SKM-1 treated with dmso at 0.1 percent for 144 hours (cell line): ENCODE results near the gene GJA9.
"Not testable (repeated sequence)": the region's sequence is repeated elsewhere in the genome, so short reads cannot be mapped to it uniquely, and the experiment has no call there.

Source experiments
- DNase-seq: peaks from one replicate; lab custom pipeline; 2025; ENCODE audit not compliant: unreplicated experiment; lab: John Stamatoyannopoulos, UW

Gene GJA9

DNA sequence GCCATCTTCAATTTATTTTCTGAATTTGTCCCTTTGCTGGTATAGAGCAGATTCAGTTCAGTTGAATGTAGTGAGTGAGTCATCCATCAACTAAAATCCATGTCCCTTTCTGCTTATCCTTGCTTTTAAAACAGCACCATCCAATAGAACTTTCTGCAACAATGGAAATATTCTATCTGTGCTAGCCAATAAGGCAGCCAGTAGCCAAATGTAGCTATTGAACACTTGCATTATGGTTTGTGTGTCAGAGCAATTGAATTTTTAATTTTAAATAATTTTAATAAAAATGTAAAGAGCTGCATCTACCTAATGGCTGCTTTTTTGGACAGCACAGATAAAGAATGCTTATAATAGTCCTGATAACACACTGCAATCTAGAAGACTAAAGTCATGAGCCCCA, at the start of gene GJA9:
TSS of gene GJA9 (minus strand) at position 101 of the 400 bp plus-strand sequence. CDS start 5,489 bp downstream, outside the sequence.
- DNase-seq, result no peak

DNA sequence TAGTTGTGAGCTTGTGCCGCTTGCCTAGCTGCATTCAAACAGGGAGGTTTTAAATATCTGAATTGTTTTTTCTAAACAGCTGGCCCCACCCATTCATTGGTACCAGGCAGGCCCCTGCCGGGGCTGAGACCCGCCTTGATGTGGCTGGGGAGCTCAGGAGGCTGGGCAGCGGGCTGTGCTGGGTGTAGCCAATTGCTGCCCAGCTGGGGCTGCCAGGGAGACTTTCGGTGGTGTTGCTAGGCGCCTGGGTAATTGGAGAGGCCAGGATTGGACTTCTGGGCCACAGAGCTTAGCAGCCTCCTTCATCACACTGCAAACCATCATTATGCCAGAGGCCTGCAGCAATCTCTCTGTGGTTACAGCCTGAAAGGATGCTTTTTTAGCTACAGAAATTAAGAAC, 48.1 kb upstream of the GJA9 start:
- no peak for DNase-seq

DNA sequence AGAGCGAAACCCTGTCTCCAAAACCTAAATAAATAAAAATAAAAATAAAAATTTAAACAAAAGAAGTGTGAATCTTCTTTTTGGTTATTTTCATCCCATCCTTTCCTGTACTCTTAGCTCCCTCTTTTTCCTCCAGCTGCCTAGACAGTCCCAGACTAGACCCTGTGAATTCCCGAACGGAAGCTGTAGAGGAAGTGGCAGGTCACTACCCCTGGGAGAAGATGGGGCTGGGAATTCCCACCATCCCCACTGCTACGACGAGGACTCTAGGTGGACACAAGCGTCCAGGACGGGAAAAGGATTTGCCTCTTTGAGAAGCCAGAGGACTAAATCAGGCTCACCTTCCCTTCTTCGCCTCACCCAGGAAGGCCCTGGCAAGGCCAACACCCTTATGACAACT, 47.7 kb upstream of the GJA9 start:
- DNase-seq, result no peak

DNA sequence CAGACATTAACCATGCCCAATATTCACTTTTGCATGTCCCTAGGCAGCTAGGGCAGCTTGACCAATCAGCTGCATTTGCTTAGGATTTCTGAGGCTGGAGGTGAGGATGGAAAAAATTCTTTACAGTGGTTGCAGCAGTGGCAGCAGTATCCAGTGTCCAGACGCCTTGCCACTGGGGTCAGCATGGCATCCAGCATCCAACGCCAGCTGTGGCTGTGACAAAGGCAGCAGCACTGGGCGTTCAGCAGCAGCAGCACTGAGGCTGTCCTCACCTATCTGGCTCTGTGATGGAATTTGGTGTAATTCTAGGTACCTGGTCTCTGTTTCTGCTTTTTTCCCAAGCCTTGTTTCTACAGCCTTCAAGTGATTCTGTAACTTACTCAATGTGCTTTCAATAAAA, 44.7 kb upstream of the GJA9 start:
- DNase-seq, result no peak

DNA sequence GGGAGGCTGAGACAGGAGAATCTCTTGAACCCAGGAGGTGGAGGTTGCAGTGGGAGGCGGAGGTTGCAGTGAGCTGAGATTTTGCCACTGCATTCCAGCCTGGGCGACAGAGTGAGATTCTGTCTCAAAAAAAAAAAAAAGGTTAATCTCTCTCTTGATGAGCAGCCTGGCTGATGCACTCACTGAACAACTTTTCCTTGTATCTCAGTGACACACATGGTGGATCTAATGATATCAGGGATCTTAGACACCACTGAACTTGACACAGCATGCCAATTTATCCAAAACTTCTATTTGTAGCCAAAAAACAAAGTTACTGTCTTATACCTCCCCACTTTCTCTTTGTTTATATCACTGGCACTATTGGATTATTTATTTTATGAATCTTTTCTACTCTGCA, 44.0 kb upstream of the GJA9 start:
- DNase-seq, result no peak

DNA sequence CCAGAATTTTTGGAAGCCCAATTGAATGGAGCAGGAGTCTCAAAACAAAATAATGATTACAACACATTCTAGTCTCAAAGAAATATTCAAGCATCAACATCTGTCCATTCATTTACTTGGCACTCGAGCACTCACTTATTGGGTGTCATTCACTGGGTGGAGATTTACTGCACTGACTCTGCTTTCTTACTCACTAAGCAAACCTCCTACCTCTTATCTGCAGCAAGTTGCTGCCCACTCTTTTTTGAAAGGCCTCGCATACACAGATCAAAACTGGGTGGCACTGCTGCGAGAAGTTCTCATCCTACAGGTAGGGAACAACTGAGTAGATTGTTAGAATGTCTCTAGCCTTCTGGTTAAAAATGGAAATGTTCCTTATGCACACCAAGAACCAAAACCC, 42.2 kb upstream of the GJA9 start:
- no peak for DNase-seq

DNA sequence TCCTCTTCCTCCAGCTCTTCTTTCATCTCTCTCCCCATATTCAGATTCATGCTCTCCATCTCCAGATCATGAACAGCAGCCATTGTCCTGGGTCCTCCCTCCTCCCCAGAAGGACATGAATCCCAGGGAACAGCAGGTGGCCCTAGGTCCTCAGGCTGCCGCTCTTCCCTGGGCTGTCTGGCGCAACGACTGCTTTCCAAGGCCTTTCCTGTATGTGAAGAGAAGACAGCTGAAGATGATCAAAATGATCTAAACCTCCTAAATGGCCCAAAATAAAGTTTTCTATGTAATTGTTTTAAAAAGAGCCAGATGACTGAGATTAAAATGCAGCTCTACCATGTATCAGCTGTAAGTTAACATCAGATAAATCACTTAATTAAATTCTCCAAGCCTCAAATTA, 37.7 kb upstream of the GJA9 start:
- no peak for DNase-seq

DNA sequence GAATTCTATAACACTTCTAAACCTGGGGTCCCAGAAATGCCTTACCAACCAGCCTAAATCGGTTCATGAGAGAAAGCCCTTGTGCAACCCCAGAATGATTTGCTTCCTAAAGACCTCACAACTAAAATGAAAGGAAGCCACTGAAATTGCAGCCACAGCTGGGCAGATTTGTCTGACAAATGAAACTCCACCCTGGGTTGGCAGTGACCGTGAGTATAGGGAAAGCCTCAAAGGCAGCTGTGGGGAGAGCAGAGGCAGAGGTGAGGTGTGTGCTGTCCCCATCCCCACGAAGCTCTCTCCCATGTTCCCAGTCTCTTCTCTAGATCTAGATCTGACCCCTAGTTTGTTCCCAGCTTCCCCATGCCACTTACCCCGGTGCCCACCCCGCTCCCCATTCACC, 37.2 kb upstream of the GJA9 start:
- no peak for DNase-seq

DNA sequence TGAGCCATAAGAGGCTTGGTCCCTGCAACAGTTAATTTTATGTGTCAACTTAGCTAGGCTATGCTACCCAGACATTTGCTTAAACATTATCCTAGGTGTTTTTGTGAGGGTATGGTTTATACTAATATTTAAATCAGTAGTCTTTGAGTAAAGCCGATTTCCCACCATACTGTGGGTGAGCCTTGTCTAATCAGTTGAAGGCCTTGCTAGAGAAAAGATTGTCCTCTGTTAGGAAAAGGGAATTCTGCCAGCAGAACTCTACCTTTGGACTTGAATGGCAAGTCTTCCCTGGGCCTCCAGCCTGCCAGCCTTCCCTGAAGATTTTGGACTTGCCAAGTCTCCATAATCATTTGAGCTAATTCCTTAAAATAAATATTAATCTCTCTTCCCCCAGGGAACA, 36.4 kb upstream of the GJA9 start:
- no peak for DNase-seq

DNA sequence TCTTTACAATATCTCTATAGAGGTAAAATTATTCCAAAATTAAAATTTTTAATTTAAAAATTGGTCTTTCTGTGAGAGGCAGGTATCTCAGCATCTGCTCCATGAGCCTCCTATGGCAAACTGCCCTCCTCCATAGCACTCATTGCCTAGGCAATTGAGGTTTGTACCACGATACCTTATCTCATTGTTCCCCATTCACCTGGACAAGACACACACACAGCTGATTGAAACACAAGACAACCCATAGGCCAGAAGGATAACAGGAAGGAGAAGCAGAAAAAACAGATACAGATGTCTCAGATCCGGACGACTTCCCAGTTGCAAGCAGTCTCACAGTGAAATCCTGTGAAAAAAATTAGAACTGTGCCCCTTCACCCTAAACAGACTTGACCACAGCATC, 36.0 kb upstream of the GJA9 start:
- DNase-seq, result no peak

DNA sequence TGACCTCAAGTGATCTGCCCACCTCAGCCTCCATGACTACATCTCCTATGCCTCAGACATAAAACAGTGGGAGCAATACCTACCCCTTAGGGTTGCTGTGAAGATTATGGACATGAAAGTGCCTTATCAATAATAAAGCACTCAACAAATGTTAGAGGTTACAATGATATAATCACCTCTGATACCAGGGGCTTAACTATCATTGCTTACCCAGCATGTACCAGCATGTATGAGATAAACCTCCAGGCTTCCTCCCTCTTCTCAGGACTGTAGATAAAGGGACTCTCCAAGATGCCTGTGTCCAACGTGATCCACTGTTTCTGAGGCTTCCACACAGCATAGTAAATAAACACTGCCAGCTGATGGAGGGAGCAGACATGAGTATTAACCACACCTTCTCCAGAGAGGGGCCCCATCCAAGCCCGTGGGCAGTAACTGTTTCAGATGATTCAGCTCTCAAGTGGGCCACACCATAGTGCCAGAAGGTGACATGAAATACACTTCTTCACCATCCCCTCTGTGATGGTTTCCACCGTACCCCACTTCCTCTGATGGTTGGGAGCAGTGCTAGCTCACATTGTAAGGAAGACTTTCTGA, 34.1 kb upstream of the GJA9 start:
- DNase-seq, result no peak

DNA sequence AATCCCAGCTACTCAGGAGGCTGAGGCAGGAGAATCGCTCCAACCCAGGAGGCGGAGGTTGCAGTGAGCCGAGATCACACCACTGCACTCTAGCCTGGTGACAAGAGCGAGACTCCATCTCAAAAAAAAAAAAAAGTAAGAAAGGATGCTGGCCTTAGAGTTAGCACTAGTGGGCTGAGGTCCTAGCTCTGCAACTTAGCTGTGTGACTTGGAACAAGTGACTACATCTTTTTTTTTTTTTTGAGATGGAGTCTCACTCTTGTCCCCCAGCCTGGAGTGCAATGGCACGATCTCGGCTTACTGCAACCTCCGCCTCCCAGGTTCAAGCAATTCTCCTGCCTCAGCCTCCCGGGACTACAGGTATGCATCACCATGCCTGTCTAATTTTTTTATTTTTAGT, 33.5 kb upstream of the GJA9 start:
- DNase-seq, result not testable (repeated sequence)

DNA sequence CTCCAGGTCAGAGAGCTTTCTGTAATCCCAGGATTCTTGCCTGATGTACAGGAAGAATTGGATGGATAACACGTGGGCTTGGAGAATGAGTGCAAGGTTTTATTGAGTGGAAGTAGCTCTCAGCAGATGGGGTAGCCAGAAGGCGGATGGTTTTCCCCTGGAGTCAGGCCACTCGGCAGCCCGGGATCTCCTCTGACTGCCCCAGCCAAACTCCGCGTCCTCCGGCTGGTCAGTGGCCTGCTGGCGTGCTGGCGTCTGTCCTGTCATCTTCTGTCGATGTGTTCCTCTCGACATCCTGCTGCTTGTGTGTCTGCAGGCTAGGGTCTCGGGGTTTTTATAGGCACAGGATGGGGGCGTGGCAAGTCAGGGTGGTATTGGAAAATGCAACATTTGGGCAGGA, 27.4 kb upstream of the GJA9 start:
- DNase-seq, result no peak

DNA sequence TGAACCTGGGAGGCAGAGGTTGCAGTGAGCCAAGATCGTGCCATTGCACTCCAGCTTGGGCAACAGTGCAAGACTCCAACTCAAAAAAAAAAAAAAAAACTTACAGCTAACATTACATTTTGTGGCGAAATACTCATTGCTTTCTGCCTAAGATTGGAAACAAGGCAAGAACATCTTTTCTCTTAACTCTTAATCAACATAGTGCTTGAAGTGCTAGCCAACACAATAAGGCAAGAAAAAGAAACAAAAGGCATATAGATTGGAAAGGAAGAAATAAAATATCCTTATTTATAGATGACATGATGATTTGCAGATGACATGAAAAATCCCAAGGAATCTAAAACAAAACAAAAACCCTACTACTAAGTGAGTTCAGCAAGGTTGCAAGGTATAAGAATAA, 24.6 kb upstream of the GJA9 start:
- DNase-seq, result no peak

DNA sequence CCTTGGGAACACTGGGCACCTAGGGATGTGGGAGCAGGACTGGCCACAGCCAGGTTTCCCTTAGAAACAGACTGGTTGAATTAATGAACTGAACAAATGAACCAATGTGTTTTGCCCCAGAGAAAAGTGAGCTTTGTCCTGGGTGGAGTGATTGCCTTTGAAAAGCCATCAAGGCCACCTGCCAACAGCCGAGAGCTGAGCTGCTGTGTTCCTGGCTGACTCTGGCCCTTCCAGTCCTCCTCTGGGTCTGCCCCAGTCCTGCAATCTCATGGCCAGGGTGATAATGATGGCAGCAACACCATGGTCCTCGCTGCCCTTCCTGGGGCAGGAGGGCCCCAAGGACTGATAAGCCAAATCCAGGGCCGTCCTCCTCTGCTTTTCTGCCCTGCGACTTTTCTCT, 18.2 kb upstream of the GJA9 start:
- no peak for DNase-seq

DNA sequence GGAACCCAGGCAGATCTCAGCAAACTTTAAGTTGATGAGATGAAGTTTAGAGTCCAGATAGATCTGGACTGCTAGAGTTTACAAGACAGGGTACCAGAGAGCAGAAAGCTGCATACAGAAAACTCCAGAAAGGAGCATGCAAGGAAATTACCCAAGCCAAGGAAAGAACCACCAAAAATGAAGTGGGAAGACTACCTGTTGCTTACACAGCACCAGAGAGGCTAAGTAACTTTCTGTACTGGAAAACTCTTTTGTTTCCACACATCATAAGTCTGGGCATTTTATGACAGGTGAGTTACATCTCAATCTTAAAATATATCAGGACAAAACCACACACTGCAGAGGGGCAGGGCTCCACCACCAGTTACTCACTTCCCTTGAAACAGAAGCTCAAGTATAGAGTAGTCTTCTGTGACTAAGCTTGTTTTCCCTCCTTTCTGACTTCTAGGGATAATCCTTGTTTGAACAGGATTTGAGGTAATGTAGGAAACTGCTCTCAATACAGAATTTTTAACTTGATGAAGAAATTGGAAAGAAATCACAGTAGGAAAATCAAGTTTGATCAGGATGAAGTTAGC, 17.4 kb upstream of the GJA9 start:
- no peak for DNase-seq

DNA sequence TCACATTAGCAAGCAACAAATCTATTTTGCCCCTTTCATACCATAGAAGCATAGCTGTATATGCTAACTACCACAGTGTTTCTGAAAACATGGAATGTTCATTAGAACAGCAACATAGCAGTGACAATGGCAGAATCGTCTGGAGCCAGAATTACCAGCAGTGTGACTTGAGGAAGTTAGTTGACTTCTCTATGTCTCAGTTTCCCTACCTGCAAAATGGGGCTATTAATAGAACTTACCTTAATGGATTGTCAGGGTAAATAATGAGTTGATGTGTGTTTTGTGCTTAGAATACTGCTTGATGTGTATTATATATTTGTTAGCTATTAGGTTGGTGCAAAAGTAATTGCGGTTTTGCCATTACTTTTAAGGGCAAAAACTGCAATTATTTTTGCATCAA, 14.8 kb upstream of the GJA9 start:
- DNase-seq, result no peak

DNA sequence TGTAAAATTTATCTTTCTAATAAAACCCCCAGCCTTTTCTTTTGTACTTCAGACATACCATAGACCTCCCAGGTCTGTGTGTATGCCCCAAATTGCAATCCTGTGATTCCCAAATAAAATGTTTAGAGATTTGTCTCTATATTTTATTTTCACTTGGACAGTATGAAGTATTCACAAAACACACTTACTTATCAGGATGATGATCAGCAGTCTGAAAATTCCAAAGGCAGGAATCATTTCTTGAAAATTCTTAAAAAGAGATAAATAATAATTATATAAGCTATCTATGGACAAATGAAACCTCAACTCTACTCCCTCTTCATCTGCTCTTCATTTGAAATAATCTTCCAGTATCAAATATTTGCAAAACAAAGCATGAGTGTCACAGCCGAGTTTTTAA, 11.6 kb upstream of the GJA9 start:
- DNase-seq, result no peak

DNA sequence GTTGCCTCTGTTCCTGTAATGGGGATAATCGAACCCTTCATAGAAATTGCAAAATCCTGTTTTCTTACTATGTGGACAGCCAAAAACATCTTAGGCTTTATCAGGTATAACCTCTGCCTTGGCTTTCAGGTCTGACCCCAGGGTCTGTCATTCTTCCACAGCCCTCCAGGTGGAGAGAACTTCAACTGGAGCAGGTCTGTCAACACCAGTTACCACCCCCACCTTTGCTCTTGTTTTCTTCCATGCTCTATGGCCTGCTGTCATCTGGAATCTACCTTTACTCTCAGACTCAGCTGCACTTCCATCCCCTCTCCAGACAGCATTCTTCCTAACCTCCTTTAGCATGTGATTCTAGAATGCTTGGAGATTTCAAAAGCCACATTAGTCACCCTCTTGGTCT, 10.4 kb upstream of the GJA9 start:
- DNase-seq, result no peak

DNA sequence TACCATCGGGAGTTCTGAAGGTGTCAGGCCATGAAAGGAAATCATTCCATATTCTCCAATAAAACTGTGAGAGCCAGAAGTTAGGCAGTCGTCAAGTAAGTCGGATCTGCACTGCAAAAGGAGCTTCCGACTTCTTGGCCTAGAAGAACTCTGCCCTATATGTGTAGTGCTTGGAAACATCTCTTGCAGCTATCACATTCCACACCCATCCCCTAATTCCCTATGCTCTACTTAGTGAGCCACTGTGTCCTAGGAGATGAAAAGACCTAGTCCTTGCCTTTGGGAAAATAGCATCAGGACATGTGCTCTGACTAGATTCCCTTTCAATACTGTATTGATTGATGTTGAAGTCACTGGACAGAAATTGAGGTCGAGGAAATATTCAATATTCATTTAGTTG, 8.2 kb upstream of the GJA9 start:
- DNase-seq, result no peak

DNA sequence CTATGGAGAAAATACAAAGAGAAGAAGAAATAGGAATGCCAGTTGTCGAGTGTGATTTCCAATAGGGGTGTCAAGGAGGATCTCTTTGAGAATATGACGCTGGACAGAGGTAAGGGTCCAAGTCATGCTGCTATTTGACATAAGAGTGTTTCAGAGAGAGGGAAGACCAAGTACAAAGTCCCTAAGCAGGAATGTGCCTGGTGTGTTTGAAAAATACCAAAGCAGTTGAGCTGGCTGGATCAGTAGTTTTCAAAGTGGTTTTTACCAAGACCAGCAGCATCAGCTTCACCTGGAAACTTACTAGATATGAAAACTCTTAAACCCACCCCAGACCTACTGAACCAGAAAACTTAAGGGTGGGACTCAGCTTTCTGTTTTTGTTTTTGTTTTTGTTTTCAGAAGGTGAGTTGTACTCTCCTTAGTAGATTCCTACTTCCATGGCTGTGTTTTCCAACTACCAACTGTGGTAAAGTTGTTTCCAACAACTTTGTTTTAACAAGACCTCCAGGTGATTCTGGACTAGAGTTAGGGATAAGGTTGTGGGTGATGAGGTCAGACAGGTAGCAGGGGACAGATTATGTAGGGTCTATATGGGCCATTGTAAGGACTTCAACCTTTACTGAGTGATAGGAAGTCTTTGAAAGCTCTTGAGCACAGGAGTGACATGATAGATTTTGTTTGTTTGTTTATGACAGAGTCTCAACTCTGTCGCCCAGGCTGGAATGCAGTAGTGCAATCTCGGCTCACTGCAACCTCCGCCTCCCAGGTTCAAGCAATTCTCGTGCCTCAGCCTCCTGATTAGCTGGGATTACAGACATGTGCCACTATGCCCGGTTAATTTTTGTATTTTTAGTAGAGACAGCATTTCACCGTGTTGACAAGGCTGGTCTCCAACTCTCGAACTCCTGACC, 7.3 kb upstream of the GJA9 start:
- DNase-seq, result no peak

DNA sequence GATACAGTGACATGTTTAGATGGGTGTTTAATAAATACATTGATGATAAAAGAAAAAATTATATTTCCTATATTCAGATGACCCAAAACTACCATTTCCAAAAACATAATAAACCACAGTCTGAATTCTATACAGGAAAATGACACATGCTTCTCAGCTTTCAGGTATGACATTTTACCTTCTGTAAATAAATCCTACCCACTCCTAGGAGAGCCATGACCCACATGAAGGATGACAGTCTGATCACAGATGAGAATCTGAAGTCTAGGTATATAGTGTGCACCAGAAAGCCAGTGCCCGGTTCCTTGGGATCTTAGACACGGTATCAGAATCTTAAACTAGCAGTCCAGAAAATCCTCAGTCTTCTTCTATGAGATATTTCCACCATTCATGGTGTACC, 3.7 kb upstream of the GJA9 start:
- DNase-seq, result no peak
